Stimulated activated CD8-positive, alpha-beta memory T cell treated with anti-CD3 and anti-CD28 coated beads, Interleukin-4, amount 100 ng/mL, for 48 hours (primary cell): ENCODE measurements around the gene SMTN.
"Not testable (repeated sequence)": the region's sequence is repeated elsewhere in the genome, so short reads cannot be mapped to it uniquely, and the experiment has no call there.

Experiments
- DNase-seq: peaks from one replicate; pipeline ENCODE4 v3.0.0-alpha.2; 2020

The SMTN gene

DNA sequence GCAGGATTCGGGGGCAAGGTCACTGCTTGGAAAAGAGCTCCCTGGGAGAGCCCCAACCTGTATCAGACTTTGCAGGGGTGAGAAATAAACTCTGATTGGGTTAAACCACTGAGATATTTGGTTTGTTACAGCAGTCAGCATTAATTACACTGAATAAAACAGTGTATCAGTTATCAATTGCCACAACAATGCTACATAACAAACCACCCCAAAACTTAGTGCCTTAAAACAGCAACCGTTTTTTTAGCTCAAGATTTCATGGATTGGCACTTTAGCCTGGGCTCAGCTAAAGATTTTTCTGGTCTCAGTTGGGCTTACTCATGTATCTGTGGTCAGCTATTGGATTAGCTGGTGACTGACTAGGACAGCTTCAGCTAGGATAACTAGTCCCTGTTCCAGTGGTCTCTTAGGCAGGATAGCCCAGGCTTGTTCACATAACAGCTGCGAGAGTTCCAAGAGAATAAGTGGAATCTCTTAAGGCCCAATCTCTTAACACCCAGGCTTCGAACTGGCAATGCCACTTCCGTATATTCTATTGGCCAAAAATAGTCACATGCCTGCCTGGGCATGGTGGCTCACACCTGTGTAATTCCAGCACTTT is 7.5 kb upstream of the SMTN start:
- not testable (repeated sequence) for DNase-seq

DNA sequence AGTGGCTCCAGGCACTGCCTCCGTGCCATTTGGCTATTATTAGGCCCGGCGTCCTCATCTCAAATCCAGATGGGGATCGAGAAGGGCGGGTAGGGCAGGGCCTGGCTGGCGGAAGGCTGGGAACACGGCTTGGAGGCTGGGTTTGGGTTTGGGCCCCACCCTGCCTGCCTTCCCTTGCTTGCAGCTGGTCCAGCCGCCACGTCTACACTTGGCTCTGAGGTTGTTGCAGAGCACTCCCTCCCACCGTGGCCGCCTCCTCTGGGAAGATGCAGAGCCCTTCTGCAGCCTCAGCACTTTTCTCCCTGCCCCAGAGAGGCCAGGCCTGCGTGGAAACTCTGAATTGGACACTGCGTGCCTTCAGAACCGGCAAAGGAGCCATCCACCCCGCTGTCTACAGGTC is 5.2 kb upstream of the SMTN start:
- no peak for DNase-seq

DNA sequence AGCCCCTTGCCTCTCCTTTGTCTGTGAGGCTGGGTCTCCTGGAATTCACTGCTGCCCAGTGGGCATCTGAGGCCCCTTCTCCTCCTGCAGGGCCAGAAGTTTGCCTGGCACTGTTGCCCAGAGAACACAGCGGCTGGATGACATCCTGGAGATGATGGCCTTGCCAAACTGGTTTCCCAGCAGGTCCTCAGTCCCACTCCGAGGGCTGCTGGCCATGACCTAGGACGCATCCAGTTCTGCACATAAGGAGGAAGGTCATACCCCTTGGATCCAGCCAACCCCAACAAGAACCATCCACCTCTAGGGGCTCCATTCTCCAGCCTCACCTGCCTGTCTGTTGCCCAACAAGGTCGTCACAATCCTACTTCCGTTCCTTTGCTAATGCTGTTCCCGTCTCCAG is 3.4 kb upstream of the SMTN start:
- no peak for DNase-seq

DNA sequence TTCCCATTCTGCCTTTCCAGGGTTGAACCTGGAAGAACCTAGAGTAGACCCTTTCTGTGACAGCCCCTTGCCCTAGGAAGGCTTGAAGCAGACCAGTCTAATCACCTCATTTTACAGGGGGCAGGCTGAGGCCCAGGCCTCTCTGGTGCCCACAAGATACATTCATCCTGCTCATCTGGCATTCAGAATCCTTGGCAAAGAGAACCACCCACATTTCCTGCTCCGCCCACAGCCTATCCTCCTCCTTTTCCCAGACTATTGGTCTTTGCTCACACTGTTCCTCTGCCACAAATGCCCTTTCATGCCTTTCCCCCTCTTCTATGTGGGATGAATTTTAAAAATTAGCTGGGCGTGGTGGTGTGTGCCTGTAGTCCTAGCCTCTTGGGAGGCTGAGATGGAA is 2.7 kb upstream of the SMTN start:
- DNase-seq = not testable (repeated sequence)

DNA sequence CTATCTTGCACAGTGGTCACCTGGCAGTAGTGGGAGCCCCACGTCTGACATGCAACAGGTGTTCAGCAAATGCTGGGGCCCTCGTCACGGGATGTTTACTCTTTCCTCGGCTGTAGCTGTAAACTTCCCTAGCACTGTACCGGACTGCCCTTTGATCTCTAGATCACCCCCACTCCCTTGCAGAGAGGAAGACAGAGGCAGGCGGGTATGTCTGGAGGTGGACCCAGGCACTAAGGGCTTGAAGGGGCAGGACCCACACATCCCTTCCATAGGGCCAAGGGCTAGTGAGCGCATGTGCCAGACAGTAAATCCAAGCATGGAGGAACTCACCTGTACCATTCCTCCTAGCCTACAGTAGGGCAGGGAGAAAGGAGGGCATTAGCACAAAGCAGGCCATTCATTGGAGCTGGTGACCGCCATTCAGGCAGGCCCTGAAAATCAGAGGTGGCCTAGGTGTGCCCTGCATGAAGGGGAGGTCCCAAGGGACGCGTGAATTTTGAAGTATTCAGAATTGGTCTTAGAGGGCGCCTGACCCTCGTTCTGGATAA is 1.9 kb upstream of the SMTN start:
- no peak for DNase-seq

DNA sequence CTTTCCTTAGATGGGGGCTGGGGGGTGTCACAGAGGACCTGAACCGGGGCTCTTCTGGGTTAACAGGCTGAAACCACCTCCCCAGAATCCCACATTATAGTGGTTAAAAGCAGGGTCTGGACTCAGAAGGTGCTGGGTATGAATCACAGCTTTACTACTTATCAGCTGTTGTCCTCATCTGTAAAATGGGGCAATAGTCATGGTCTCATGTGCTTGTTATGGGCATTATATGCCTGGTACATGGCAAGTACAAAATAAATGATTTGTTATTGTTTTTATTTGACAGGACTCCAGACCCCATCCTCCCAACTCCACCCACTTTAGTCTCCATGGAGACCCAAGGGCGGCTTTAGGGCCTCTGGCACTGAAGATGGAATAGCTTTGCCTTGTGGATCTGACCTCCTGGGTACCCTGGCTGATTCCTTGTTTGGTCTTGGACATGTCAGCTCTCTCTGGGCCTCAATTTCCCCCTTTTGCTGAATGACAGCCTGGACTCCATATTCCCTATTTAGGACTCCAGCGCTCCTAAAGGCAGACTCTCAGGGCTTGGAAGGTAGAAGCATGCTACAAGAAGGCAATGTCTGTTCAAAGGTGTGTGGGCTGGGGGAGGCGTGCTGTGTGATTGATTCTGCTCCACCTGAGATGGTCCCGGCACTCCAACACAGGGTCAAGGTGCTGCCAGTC is 812 bp upstream of the SMTN start:
- DNase-seq = no peak

DNA sequence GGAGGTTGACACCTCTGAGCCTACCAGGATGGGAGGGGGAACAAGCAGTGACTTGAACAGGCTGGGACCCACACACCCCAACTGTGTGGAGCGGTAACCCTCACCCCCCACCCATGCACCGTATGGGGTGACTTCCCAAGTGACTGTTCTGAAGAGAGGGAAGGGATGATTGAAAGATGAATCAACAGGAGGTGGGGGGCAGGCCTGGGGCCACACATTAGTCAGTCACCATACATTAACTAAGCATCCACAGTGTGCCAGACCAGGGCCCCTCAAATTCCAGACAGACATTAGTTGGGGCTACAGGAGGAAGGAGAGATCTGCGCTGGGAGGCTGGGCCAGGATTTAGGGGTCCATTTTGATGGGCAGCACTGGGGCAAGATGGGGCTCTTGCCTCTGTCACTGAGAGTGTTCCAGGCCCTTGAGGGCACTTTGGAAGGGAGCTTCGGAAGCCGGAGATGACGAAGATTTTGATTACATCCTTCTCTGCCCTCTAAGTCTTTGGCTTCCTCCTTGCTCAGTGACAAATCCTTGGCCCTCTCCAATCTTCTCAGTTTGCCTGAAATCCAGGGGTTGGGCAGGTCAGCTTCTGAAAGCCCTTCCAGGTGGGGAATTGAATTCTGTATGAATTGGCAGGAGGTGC is 966 bp downstream of the SMTN start:
- peak; percentile 56 for DNase-seq

DNA sequence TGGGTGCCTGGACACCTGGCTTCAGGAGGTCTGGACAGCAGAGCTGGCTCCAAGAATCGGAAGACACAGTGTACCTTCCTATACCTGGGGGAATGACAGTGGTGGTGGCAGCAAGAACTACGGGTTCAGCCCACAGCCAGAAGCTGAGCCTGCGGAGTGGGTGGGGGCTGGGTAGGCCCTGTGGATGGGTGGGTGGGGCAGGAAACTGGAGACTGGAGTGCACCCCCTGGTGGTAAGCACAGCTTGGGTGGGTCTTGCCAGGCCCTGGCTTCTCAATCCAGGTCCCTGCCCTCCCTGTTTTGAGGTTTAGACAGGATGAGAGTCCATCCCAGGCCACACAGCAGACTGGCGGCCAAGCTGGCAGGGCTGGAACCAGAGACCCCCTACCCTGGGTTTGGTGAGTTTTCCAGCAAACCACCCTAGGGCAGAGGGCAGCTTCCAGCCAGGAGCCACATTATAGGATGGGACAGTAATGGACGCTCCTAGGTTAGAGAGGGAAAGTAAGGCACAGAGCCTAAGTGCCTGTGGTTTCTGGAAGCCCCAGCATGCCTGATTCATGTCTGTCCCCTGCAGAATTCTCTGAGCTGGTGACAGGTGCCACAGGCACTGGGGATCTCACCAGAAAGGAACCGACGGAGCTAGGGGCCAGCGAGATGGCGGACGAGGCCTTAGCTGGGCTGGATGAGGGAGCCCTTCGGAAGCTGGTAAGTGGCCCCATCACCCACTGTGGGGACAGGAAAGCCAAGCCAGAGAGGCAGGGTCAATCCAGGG is 1.7 kb downstream of the SMTN start:
- peak; percentile 85 for DNase-seq

DNA sequence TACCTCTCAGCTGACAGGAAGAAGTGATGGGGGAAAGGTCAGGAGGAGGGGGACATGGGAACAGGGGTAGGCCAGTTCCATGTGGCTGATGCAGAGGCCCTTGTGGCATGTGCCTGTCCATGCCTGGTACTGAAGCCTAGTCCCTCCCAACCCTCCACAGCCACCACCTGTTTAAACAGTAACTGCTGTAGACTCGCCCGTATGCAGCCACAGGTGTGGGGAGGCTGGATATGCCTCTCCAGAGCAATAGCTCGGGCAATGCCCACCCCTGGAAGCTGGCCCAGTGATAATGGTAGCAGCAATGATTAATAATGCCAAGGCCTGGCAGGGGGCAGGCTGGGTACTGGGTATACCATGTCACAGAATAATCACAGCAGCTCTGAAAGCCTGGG is 2.3 kb downstream of the SMTN start:
- no peak for DNase-seq

DNA sequence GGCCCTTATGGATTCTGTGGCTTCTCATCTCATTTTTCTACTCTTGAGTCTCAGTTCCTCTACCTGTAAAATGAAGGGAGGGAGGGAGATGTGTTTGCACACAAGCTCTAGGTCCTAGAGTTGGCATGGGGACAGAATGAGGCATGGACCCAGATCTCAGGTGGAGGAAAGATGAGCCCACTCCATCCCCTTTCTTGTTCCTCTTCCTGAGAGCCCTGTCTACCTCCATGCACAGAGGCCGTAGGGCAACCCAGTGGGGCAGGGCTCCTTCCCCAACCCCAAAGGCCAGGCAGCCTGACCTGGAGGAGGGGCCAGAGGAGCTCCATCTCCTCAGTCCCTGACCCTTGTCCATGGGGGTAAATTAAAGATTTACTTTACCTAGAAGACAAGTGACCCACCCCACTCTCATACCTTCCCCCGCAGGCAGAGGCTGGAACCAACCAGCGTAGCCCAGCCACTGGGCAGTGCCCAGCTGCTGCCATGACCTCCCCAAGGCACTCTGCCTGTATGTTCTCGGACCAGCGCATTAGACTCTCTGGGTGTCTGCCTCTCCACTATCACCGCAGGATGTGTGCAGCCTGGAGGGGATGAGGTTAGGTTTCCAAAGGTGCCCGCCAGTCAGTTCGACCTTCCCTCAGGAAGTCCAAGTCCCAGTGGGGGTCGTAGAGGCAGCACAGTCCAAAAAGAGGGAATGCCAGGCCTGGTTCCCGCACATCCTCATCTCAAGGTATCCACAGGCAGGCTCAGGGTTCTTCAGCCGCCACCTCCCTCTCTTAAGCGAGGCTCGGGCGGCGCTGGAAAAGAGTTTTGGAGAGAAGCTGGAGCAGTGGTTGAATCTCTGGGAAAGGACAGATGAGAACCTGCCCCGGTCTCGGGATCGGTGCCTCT is 3.0 kb downstream of the SMTN start:
- no peak for DNase-seq

DNA sequence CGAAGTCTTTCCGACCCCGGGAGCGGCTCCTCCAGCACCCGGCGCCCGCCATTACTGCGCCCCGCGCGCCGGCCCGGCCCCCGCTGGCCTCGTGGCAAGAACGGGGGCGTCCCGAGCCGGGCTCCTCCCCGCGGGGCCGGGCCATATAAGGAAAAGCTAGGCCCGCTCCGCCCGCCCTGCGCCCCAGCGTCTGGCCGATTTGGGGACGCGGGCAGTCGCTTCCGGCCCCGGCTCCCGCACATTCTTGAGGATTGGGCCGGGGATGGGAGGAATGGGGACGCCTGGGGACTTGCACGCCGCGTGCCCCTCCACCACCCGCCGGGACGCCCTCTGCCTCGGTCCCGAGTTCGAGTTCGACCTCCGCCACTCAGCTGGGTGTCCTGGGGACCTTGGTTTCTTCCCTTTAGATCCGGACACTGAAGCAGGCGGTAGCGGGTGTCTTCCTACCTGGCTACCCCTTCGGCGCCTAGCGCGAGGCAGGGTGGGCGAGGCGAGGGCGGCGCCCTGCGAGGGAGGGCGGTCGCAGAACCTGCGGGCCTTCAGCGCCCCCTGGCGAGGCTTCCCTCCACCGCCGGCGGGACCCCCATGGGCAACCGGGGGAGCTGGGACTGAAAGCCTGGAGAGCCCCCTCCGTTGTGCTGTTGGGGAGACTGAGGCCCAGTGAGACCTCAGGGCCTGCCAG is 3.8 kb downstream of the SMTN start:
- DNase-seq = peak; percentile 93

DNA sequence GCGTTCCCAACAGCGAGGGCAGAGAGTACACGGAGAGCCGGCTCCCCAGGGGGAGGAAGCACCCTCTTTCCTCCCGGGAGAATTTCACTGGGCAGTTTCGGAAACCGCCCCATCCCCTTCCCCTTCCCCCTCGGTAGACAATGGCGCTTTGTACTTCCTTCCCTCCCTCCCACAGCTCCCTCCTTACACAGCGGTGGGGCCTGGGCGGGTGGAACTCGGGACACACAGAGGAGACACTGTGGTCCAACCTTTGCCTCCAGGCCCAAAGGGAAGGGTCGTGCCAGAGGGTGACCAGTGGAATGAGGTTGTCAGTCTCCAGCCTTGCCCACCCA is 4.3 kb downstream of the SMTN start:
- no peak for DNase-seq

DNA sequence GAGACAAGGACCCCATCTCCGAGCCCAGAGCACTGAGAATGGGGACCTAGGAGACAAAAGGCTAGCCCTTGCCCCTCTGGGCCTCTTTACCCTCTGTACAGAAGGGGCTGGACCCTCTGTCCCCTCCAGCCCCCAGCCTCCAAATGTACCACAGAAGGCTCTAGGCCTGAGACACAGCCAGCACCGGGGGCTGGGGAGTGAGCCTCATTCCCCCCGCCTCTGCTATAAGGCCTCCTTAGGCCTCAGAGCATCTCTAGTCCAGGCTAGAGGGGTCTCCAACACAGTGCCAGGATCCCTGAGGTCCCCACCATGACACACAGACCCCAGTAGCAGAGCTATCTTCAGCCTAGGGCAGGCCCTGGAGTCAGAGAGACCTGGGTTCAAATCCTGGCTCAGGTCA is 4.8 kb downstream of the SMTN start:
- no peak for DNase-seq

DNA sequence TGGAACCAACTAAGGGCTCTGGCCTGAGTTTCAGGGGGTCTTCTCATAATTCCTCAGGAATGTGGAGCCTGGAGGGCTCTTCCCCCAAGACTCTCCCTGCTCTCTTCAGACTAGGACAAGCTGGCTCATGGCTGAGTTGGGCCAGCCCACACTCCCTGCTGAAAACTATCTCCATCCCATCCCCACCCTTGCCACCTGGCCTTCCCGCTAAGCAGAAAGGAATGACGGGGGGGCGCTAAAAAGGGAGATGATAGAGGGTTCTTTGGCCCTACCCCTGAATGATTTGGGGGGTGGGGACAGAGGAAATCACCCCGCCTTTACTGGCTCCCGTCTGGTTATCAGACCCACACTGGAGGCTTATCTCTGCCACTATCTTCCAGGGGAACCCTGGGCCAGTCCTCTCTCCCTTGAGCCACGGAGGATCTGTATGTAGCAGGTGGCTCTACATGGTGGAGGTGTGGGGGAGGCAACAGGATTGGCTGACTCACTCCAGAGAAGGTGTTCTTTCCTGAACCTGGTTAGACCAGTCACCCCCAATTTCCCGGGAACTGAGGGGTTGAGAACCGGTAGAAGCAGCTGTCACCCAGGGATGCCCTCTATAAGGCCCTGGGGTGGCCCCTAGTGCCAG is 5.7 kb downstream of the SMTN start:
- no peak for DNase-seq

DNA sequence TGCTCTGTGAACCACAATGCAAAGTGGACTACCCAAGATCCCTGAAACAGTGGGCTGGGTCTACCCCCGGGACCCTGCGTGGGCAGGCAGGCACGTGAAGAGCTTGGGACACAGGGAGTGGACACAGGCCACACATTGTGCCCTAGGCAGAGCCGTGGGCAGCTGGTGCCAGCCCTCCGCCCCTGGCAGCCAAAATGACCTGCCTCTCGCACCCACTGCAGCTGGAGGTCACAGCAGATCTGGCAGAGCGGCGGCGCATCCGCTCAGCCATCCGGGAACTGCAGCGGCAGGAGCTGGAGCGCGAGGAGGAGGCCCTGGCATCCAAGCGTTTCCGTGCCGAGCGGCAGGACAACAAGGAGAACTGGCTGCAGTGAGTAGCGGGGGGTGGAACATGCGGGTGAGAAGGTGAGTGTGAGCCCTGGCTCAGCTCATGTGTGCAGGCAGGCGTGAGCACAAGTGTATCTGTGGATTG is 6.7 kb downstream of the SMTN start:
- DNase-seq = no peak

DNA sequence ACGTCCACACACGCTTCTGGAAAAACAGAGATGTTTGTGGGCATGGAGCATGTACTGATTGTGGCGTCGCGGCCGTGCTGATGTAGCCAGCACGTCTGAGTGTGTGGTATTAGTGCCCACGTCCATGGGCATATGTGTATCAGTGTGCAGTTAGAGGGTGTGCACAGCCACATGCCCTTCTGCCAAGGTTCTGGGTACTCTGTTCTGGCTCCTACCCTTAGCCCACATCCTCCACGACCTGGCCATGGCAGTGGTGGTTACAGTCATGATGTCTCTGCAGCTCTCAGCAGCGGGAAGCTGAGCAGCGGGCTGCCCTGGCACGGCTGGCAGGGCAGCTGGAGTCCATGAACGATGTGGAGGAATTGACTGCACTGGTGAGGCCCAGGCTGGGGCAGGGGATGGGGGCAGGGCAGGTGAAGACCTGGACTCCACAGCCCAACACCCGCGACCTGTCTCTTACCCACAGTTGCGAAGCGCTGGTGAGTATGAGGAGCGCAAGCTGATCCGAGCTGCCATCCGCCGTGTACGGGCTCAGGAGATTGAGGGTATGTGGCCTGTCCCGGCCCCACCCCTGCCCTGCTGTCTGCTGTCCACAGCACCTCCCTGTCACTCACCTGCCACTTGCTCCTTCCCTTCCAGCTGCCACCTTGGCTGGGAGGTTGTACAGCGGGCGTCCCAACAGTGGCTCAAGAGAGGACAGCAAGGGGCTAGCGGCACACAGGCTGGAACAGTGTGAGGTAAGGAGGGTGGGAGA is 7.3 kb downstream of the SMTN start:
- DNase-seq = no peak

DNA sequence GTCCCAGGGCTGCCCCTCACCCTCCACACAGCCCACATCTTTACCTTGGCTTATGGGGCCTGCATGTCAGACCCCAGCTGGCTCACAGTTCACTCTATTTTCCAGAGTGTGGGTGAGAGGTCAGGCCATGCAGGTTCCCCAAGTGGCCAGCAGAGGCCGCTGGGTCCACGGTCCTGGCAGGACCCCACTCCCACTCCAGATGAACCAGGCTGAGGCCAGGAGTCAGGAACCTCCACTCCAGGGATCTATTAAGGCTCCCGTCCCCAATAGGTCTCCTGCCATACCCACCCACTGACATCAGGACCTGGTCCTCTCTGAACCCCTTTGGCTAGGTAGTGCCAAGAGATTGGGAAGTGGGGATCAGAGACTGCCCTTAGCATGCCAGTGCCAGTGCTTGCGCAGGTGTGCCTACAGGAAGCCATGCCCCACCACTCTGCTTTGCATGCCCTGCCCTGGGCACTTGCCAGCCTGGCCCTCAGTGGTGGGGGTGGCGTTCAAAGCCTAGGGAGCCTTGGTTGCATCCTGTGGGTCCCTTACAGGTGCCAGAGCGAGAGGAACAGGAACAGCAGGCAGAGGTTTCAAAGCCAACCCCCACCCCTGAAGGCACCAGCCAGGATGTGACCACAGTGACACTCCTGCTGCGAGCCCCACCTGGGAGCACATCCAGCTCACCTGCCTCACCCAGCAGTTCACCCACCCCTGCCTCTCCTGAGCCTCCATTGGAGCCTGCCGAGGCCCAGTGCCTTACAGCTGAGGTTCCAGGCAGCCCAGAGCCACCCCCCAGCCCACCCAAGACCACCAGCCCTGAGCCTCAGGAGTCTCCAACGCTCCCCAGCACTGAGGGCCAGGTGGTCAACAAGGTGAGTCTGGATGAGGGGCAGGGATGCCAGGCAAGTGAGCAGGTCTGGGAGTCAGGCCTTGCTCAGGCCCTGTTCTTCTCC is 8.3 kb downstream of the SMTN start:
- DNase-seq = peak; percentile 52

DNA sequence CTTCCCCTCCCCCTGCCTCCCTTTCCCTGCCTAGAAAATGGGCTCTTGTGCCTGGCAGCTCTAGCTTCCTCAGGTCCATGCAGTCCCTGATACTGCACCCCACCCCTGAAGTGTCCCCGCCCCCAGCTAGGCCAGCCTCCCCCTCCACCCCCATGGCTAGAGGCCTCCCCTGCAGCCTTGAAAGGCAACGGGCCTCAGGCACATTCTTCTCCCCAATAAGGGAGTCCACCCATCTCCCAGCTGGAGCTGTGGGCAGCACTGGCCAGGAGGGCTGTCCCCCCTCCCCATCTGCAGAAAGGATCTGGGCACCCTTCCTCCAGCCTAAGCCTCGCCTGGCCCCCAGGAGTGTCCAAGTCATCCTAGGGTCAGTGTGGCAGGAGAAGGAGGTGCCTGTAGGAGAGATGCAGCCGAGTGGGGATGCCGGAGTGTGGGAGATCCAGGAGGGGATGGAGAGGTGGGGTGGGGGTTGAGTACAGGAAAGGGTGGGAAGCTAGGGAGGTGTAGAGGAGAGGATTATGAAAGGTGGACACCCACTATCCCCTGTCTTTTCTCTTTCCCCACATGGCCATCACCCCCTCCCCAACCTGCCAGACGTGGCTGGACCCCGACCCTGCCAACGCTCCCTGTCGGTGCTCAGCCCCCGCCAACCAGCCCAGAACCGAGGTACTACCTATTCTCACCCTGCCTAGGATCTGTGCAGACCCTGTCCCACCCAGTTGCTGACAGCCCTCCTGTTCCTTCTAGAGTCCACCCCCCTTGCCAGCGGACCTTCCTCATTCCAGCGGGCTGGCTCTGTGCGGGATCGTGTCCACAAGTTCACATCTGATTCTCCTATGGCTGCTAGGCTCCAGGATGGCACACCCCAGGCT is 9.3 kb downstream of the SMTN start:
- no peak for DNase-seq
